Stomach (tissue), 4 donors: ENCODE measurements around the gene KRT7.
A peak's percentile ranks its signal among the peaks of the same experiment; 100 is the strongest.

Experiments used
- POLR2AphosphoS5 ChIP-seq, 3 donors: sonication (generic); formaldehyde crosslinking; IDR thresholded peaks; one replicate each; pipeline ENCODE4 v1.6.1; 2016; ENCODE audit warnings: antibody characterized with exemption in 3 of 3
- TF ChIP-seq, protein P1 (sequence below), 7 experiments: fragments of 450-650 bp in 4 of 7; fragments of 200-600 bp in 3 of 7; sonication (generic) in 3 of 7; IDR thresholded peaks; one replicate each; pipeline ENCODE4 v1.5.1; 2016 to 2019; ENCODE audit warnings: antibody characterized with exemption in 7 of 7, control low read depth in 2 of 7, mild to moderate bottlenecking in 1 of 7

DNA sequence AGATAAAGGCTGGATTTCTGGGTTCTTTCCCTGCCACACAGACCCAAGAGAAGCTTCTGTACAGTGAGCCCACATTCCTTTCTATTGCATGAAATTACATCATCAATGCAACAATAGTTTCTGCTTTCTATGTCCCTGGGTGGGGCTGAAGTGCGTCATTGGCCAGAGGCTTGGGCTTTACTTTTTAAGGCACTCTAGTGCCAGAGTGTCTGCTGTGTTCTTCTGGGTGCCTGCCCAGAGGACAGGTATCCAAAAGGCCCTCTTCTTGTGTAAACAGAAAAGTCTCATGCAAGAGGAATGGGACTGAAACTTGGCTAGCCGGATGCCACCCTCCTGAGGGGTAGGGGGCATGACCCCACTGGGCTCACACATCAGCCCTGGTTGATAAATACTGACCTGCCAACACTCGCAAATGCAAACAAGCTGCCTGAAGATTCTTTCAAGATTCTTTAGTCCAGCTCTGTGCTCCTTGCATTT, 47.3 kb downstream of the KRT7 start:
- TF ChIP-seq, protein P1, sequence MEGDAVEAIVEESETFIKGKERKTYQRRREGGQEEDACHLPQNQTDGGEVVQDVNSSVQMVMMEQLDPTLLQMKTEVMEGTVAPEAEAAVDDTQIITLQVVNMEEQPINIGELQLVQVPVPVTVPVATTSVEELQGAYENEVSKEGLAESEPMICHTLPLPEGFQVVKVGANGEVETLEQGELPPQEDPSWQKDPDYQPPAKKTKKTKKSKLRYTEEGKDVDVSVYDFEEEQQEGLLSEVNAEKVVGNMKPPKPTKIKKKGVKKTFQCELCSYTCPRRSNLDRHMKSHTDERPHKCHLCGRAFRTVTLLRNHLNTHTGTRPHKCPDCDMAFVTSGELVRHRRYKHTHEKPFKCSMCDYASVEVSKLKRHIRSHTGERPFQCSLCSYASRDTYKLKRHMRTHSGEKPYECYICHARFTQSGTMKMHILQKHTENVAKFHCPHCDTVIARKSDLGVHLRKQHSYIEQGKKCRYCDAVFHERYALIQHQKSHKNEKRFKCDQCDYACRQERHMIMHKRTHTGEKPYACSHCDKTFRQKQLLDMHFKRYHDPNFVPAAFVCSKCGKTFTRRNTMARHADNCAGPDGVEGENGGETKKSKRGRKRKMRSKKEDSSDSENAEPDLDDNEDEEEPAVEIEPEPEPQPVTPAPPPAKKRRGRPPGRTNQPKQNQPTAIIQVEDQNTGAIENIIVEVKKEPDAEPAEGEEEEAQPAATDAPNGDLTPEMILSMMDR (IDR thresholded peaks at IDR 0.05), result no peak
- TF ChIP-seq POLR2AphosphoS5 (IDR thresholded peaks at IDR 0.05), result peak in 2 of 3 donors; percentile 64 to 77
